Activated T-cell treated with anti-CD3 and anti-CD28 coated beads for 24 hours (primary cell): Measurements from ENCODE around the gene ASTN1.

Source experiments
- DNase-seq: peaks from one replicate; pipeline ENCODE4 v3.0.0-alpha.2; 2020; ENCODE audit warnings: low read depth

The ASTN1 gene

GRCh38 chr1:176829261-176829660, 335.3 kb downstream of the ASTN1 start:
- no peak for DNase-seq

- DNase-seq = no peak
These were observed 338.2 kb downstream of the ASTN1 start for GRCh38 chr1:176826265-176826664.

GRCh38 chr1:176820391-176821031, 344.0 kb downstream of the ASTN1 start:
- no peak for DNase-seq

GRCh38 chr1:176816232-176816631, 348.3 kb downstream of the ASTN1 start:
- DNase-seq = no peak

DNA sequence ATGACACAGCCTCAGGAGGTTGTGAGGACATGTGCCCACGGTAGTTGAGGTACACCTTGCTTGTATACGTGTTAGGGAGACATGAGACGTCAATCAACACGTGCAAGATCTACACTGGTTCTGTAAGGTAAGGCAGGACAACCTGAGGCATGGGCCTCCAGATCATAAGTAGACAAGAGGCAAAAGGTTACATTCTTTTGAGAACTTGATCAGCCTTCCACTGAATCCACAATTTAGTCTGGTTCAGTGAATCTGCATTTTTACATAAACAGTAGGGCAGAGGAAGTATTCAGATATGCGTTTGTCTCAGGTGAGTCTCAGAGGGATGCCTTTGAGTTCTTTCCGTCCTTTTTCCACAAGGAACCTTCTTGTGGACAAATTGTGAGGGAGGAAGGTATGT, 348.9 kb downstream of the ASTN1 start:
- DNase-seq = no peak

GRCh38 chr1:176811511-176812288, 352.8 kb downstream of the ASTN1 start:
- no peak for DNase-seq

- no peak for DNase-seq
These were observed 355.2 kb downstream of the ASTN1 start for GRCh38 chr1:176809292-176809691.
